ENCODE results near the gene MRM1. TPM values are rescaled to one million over a fixed set of nuclear protein-coding genes. Genes with fewer than 3 reads are reported as not detected.

MRM1 gene
- total and polyA plus RNA-seq, 9 of the 15 experiments (the other 6 are each of a cell fraction or from before 2014, with no cell fraction given): 0.61 to 28.4 (median 21.5) TPM

- no peak for TF ChIP-seq MGA (IDR thresholded peaks at IDR 0.05)
- no peak for TF ChIP-seq TBP (optimal IDR thresholded peaks at IDR 0.05; ENCODE audit: low read depth, low read length)
- no peak for TF ChIP-seq HNRNPK (IDR thresholded peaks at IDR 0.05; ENCODE audit: low read depth, low read length, poor library complexity, severe bottlenecking)
- no peak for TF ChIP-seq TCF15 (CRISPR knock-in tag; IDR thresholded peaks at IDR 0.05)
- TF ChIP-seq SPI1 (IDR thresholded peaks at IDR 0.05; ENCODE audit: borderline replicate concordance, low read depth, low read length): 0 out of 2 replicates have a peak, but pooled peaks have one; percentile 14
- TF ChIP-seq SIN3A (IDR thresholded peaks at IDR 0.05; ENCODE audit: borderline replicate concordance in 2 of 2, control insufficient read depth in 1 of 2, low read depth in 2 of 2, low read length in 2 of 2): peak in 1 of 2 experiments; percentile 76; a peak in 1 of 4 replicates
- TF ChIP-seq POLR2G (IDR thresholded peaks at IDR 0.05; ENCODE audit: low read depth, low read length): peak; percentile 92
- TF ChIP-seq CC2D1A (IDR thresholded peaks at IDR 0.05): no peak
- no peak for TF ChIP-seq ZNF263 (CRISPR knock-in tag; IDR thresholded peaks at IDR 0.05; ENCODE audit: borderline replicate concordance)
- no peak for TF ChIP-seq CEBPB (tag; IDR thresholded peaks at IDR 0.05)
- TF ChIP-seq MBD1 (CRISPR knock-in tag; IDR thresholded peaks at IDR 0.05): no peak
- TF ChIP-seq ETS2 (tag; IDR thresholded peaks at IDR 0.05; ENCODE audit: borderline replicate concordance, poor library complexity, severe bottlenecking): no peak
- TF ChIP-seq RFX7 (CRISPR knock-in tag; IDR thresholded peaks at IDR 0.05): no peak
Measured at GRCh38 chr17:36591434-36592315, 9.7 kb upstream of the MRM1 start, which contains the start of gene DHRS11 (continued).
